ENCODE data around the gene SPOCK1.
"Not testable (repeated sequence)": the region's sequence is repeated elsewhere in the genome, so short reads cannot be mapped to it uniquely, and the experiment has no call there.

SPOCK1 gene

DNA sequence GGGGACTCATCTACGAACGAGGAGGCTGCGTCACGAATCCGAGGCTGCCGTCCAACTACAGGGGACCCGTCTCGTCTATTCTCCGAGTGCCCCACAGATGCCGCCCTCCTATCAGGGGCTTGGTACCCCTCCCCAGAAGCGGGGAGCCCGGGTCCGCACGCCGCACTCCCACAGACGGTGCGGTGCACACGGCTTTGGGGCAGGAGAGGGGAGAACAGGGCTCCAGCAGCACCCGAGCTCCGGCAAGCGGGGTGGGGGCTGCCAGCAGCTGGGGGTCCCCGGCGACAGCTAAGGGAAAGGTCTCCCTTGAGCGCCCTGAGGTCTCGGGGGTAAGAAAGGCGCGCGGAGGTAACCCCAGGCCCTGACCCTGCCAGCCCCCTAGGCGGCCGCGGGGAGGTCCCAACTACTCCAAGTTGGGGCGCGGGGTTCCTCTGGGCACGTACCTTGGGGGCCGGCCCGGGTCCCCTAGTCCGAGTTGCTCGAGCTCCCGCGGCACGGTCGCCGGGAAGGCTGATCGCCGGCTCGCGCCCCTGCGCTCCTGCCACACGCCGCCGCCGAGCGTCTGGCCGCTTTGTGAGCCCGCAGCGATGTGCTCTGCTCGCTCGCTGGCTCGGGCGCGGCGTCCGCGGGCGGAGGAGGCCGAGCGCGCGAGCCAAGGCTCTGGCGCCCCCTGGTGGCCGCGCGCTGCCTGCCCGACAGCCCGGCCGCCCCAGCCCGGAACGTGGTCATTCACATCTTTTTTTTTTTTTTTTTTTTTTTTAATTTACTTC lies at the start of gene SPOCK1:
Gene SPOCK1 (minus strand): TSS at position 591 of the 770 bp plus-strand sequence.
- no peak for DNase-seq (ENCODE audit: low read depth, low spot score)

DNA sequence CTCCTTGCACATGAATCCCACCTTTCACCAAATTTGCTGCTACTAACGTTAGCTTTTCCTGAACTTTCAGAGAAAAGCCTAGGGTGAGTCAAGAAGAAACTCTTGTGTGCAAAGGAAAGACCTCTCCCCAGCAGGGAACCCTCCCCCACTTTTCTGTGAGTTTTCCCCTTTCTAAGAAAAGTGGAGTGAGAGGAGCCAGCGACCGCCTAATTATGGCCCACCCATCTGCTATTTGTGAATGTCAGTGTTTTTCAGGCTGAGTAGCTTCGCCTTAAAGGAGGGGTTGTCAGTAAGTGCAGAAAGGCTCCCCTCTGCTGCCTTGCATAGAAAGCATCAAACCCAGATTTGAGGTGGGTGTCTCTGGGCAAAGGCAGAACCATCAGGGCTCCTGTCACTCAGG lies 46.8 kb upstream of the SPOCK1 start:
- DNase-seq (ENCODE audit: low read depth, low spot score), result no peak

DNA sequence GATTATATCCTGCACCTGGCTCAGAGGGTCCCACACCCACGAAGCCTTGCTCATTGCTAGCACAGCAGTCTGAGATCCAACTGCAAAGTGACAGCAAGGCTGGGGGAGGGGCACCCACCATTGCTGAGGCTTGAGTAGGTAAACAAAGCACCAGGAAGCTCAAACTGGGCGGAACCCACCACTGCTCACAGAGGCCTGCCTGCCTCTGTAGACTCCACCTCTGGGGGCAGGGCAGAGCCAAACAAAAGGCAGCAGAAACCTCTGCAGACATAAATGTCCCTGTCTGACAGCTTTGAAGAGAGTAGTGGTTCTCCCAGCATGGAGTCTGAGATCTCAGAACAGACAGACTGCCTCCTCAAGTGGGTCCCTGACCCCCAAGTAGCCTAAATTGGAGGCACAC lies 36.3 kb upstream of the SPOCK1 start:
- not testable (repeated sequence) for DNase-seq (ENCODE audit: low read depth, low spot score)

DNA sequence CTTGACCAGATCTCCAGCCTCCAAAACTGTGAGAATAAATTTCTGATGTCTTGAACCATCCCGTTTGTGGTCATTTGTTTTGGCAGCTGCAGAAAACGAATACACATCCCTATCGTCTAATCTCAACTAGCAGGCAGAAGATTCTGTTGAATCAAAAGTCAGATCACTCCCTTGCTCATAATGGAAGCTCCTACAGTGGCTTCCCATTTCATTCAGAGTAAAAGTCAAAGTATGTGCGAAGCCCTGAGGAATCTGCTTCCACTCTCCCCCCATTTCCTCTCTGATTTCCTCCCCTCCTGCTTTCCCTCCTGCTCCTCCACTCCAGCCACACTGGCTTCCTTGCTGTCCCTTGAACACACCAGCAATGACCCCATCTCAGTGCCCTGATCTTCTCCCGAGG lies 34.8 kb upstream of the SPOCK1 start:
- no peak for DNase-seq (ENCODE audit: low read depth, low spot score)

DNA sequence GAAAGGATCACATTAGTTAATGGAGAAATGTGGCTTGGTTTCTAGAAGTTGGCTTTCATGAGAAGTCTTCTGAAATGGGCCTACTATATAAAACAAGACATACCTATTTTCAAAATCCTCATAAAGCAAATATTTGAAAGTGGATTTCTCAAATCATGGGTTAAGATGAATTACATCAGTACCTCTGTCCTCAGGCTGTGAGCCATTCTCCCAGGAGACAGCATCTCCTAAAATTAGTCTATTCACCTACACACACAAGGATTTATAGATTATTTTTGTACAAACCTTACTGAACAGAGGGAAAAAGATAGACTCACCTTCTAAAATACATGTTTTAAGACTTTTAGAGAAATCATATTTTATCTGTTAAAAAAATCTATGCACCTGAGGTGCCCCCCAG lies 32.1 kb upstream of the SPOCK1 start:
- DNase-seq (ENCODE audit: low read depth, low spot score), result no peak

DNA sequence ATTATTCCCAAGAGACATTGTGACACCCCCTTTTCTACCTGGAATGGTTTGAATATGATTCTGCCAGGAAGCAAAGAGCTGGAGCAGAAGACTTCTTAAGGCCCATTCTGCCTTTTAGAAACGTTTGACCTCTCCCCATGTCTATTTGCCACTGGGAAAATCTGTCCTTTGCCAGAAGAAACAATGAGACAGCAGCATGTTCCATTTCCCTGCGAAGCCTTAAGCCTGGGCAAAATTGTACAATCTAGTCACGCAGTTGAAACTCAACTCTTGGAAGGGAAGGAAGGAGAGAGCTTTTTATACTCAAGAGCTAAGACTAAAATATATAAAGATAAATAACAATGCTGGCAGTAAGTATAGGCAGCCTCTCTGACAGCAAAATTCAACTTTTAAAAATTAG lies 22.1 kb upstream of the SPOCK1 start:
- DNase-seq (ENCODE audit: low read depth, low spot score), result no peak

DNA sequence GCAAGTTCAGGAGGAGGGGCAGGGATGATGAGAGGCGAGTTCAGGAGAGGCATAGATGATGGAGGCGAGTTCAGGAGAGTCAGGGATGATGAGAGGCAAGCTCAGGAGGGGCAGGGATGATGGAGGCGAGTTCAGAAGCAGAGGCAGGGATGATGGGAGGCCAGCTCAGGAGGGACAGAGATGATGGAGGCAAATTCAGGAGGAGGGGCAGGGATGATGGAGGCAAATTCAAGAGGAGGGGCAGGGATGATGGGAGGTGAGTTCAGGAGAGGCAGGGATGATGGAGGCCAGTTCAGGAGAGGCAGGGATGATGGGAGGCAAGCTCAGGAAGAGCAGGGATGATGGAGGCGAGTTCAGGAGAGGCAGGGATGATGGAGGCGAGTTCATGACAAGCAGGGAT lies 17.8 kb upstream of the SPOCK1 start:
- DNase-seq (ENCODE audit: low read depth, low spot score), result no peak

DNA sequence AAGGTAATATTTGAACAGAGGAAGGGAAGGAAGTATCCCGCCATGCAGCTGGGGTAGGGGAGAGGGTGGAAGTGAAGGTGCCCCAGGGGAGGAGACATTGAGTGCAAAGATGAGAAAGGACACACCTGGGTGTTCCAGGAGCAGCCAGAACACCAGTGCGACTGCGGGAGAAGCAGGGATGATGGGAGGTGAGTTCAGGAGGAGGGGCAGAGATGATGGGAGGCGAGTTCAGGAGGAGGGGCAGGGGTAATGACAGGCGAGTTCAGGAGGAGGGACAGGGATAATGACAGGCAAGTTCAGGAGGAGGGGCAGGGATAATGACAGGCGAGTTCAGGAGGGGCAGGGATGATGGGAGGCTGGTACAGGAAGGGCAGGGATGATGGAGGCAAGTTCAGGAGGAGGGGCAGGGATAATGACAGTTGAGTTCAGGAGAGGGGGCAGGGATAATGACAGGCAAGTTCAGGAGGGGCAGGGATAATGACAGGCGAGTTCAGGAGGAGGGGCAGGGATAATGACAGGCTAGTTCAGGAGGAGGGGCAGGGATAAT lies 17.2 kb upstream of the SPOCK1 start:
- no peak for DNase-seq (ENCODE audit: low read depth, low spot score)

DNA sequence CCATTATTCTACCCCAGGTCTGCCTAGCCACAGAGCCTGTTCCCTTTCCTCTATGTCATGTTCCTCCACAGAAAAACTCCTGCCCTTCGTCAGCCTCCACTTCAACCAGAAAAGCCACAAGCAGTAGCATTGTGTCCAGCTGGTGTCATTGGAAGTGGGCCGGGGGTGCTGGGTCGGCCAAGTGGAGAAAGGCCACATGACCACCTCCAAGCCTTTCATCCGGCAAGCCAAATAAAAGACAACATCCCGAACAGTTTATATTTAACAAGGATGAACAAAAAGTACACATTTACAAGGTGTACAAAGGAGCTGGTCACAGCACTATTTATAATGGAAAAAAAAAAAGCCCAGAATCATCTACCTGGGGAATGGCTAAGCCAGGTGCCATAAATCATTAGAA lies 16.1 kb upstream of the SPOCK1 start:
- DNase-seq (ENCODE audit: low read depth, low spot score), result no peak

DNA sequence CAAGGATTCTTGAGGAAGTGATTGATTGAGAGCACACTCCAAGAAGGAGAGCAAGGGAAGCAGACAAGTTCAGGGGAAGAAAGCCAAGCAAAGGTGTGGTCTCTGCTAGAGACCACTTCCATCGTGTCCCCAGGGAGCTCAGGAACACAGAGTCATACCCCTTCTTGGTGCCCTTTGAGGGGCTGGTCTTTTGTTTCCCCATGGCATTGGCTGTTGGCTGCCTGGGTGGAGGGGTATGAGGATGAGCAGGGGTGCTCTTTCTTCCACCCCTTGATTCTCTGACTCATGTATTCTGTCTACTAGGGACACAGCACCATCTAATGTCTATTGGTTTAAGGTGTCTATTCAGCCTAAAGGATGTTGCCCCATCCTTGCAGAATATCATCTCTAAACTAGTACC lies 11.5 kb upstream of the SPOCK1 start:
- DNase-seq (ENCODE audit: low read depth, low spot score), result no peak

DNA sequence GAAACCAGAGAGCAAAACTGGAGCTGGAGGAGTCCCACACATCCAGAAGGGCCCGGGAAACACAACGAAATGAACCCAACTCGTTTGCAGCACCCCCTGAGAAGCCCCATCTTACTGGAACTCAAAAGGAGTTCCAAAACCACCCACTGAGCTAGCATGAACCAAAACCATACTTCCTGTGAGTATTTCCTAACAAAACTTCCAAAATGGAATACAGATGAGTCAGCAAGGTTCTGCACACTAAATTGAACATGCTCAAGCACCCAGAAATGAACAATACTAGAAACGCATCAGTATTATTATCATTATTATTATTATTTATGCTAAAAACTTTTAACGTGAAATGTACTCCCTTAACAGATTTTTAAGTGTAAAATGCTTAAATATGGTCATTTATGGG lies 8.0 kb upstream of the SPOCK1 start:
- no peak for DNase-seq (ENCODE audit: low read depth, low spot score)

DNA sequence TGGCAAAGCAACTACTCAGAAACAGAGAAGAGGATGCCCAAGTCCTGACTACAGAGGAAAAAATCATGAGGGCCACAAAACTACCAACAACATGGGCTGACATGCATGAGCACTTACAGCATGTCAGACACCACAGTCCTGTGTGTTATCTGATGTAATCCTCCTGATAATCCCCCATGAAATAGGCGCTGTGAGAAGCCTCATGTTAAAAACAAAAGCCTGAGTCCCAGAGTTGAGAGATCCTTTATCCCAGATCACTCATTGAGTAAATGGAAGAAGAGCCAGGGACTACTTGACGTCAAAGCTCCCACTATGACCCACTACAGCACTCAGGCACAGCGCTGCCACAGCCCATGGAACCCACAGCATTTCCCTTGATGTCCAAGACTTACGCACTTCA lies 7.2 kb upstream of the SPOCK1 start:
- DNase-seq (ENCODE audit: low read depth, low spot score), result no peak

DNA sequence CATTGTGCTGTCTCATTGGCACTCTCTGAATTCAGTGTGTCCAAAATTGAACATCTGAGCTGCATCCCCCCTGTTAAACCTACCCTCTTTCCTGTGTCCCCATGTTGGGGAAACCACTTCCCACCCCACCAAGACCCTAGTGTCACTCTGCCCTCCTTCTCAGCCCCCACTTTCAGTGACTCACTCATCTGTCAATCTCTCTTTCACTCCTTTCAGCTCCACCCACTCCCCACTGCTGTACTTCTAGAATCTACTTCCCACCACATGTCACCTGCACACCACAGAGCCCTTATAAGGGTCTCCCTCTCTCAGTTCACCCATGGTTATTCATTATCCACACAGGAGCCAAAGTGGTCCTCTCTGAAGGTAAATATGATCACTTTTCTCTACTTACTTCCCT lies 5.8 kb upstream of the SPOCK1 start:
- no peak for DNase-seq (ENCODE audit: low read depth, low spot score)

DNA sequence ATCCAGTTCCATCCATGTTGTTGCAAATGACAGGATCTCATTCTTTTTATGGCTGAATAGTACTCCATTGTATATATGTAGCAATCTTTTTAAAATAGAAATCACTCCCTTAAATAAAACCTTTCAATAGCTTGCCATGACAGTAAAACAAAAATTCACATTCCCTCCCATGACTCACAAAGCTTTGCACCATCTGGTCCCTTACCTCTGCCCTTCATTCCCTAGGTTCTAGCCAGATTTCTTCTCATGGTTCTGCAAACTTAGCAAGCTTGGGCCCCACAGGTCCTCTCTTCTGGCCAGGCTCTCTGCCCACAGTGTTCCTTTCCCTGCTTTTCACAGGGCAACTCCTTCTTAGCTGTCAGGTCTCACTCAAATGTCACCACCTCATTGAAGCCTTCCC lies 4.3 kb upstream of the SPOCK1 start:
- no peak for DNase-seq (ENCODE audit: low read depth, low spot score)

DNA sequence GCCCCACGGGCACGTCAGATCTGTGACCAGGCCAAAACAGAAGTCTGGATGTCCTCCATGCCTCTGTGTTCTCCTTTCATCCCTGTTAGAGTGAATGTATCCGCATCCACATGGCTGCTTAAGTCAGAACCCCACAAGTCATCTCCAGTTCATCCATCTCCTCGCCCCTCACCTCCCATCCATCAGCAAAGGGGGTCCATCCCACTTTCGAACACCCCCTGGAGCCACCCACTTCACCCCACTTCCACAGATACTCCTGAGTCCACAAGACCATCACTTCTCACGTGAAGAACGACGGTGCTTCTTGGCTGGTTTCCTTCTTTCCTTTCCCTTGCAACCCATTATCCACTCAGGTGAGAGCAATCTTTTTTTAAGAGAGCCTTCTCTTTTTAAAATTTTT lies 3.5 kb upstream of the SPOCK1 start:
- DNase-seq (ENCODE audit: low read depth, low spot score), result no peak

DNA sequence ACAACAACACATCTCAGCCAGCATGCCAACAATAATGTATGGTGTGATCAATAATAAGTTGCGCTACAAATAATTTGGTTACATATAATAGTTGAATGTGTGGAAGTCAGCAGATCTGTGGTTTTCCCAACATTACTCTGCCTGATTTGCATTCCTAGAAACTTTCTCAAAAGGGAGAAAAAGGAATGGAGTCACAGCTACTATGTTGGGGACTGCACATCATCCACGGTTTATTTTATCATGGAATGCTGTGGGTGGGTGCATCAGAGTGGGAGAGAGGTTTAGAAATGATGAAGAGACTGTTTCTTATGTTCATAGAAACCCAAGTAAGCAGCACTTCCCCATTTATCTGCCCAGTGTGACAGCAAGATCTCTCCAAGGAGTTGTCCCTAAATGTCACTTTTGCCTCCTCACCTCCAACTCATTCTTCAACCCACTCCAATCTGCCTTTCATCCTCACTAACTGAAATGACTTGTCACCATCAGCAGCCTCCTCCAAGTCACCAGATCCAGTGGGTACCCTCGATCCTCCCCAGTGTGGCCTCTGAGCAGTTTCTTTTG lies 2.8 kb upstream of the SPOCK1 start:
- DNase-seq (ENCODE audit: low read depth, low spot score), result no peak

DNA sequence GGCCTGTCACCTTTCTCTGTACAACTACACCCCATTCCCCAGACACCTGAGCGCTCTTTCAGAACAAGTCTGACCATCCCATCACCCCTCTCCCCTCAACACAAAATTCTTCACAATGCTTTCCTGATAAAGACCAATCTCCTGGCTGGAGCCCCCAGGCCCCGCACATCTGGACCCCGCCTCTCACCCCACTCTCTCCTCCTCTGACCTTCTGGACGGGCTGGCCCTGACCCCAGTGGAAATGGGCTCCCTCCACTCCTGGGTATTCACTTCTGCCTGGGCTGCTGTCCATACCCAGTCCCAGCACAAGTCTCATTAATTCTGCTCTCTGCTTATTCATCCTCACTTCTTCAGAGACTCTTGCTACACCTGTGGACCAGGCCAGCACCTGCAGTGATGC lies 2.1 kb upstream of the SPOCK1 start:
- DNase-seq (ENCODE audit: low read depth, low spot score), result no peak

DNA sequence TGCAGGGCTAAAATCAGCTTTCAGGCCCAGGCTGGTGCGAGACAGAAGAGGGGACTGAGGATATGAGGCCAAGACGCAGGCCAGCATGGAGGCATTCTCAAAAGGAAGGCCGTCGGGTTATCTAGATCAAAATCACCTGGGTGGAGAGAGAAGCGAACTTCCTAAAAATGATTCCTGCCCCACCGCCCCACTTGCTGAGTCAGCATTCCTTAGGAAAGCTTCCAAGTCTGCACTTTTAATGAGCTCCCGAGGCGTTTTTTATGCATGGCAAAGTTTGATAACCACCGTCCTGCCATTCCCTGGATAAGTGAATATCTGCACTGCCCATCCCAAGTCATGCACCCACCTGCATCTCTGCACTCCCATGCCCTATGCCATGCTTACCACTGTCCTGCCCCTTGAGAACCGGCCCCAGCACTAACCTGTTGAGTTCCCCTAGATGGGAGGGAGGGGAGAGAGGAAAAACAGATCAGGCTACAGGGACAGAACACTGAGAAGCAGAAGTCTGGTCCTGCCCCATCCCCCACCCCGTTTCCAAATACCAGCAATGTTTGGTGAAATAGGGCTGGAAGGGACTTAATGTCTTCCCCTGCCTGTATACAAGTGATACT lies 1.6 kb upstream of the SPOCK1 start:
- DNase-seq (ENCODE audit: low read depth, low spot score), result no peak

DNA sequence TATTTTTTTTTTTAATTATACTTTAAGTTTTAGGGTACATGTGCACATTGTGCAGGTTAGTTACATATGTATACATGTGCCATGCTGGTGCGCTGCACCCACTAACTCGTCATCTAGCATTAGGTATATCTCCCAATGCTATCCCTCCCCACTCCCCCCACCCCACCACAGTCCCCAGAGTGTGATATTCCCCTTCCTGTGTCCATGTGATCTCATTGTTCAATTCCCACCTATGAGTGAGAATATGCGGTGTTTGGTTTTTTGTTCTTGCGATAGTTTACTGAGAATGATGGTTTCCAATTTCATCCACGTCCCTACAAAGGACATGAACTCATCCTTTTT lies 351 bp upstream of the SPOCK1 start:
- not testable (repeated sequence) for DNase-seq (ENCODE audit: low read depth, low spot score)

DNA sequence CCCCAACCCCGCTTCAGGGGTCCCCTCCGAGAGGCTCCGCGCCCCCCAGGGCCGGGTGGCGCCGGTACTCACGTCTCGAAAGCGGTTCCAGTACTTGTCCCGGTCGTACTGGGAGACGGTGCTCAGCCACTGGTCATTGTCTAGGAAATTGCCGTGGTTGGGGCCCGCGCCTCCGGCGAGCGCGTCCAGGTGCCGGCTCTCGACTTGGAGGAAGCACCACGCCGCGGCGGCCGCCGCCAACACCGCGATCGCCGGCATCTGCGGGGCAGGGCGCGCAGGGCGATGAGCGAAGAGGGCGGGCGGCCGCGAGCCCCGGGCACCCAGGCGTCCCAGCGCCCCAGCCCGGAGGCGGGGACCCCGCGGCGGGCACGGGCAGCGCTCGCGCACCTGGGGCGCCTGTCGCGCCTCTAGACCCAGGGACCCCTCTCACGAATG lies 808 bp downstream of the SPOCK1 start:
- DNase-seq (ENCODE audit: low read depth, low spot score), result no peak

DNA sequence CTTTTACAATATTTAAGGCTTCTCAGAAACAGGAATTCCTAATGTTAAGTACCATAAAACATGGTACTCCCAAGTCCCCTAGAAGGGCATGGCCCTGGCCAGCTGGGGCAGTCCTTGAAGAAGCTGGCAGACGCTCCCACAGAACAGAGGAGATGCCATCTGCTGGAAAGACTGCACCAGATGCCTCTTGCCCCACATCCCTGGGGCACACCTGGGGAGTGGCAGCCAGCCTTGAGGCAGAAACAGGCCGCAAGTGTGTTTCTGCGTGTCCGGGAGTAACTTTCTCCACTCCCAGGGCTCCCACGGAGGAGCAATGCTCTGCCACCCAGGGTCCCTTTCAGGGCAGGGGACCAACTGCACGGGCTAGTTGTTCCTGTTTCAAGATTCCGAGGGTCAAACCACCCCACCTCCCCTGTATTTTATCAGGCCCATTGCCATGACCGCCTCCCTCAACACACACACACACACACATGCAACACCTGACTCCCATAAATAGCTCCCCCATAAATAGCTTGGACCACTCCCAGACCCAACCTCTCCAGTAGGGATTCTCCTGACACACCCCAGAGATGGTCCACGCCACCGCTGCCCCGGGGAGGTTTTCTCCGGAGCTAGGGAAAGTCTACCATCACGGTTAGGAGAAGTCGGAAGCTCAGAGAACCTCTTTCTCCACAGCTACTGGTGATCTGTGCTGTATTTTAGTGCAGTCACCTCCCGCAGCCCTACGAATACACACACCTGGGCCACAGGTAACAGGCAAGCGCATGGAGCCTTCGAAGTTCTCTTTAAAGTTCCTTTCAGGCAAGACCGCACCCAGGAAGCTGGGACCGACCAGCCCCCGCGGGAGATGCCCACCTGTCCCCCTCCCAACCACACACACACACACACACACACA lies 1.5 kb downstream of the SPOCK1 start:
- no peak for DNase-seq (ENCODE audit: low read depth, low spot score)

DNA sequence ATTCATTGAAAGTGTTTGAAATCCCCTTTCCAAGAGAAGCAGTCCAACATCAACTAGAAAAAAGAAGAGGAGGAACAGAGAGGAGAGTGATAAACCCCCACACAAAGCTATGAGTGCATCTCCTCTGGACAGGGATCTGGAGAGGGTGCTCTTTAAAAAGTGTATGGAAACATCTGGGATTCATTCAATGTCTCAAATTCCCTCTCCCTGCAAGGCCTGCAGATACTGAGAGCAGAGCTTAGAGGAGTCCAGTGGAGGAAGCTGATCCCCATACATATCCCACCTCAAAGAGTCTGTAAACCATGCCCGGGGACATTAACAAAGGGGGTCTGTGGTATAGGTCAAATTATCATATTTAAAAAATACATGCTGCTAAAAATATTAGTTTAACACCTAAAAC lies 2.2 kb downstream of the SPOCK1 start:
- no peak for DNase-seq (ENCODE audit: low read depth, low spot score)
